Gastroesophageal sphincter (tissue), 4 donors: Measurements from ENCODE around the gene STARD8. TPM values are rescaled to one million over a fixed set of nuclear protein-coding genes. Genes with fewer than 3 reads are reported as not detected.

ENCODE experiments used
- ATAC-seq: fragments of 150-250 bp; one replicate; pipeline ENCODE4 v1.9.1; 2016; ENCODE audit warnings: mild to moderate bottlenecking, moderate library complexity
- H3K27ac ChIP-seq, 4 donors: fragments of 200-600 bp; sonication (generic) in 3 of 4; 1 replicate in 3 of 4; 2 replicates in 1 of 4; pipeline ENCODE4 v1.5.1; 2016 to 2019
- H3K27me3 ChIP-seq: fragments of 200-600 bp; sonication (generic); one replicate; pipeline ENCODE4 v1.5.1; 2019
- H3K36me3 ChIP-seq, 2 donors: fragments of 200-600 bp; sonication (generic); one replicate each; pipeline ENCODE4 v1.5.1; 2019; ENCODE audit warnings: control low read depth in 1 of 2
- H3K4me1 ChIP-seq, 3 donors: fragments of 200-600 bp; sonication (generic); 1 replicate in 2 of 3; 2 replicates in 1 of 3; pipeline ENCODE4 v1.5.1; 2016 to 2019; ENCODE audit warnings: control low read depth in 2 of 3
- H3K4me3 ChIP-seq, 2 donors: fragments of 200-600 bp; sonication (generic); one replicate each; pipeline ENCODE4 v1.5.1; 2019; ENCODE audit warnings: mild to moderate bottlenecking in 1 of 2, moderate library complexity in 1 of 2
- H3K9me3 ChIP-seq, 3 donors: fragments of 200-600 bp; sonication (generic); one replicate each; pipeline ENCODE4 v1.5.1; 2017 to 2019; ENCODE audit warnings: control low read depth in 2 of 3
- EP300 ChIP-seq: sonication (generic); formaldehyde crosslinking; IDR thresholded peaks from one replicate; pipeline ENCODE4 v1.6.1; 2017; ENCODE audit warnings: antibody characterized with exemption, mild to moderate bottlenecking
- POLR2A ChIP-seq, 2 donors: fragments of 450-650 bp; IDR thresholded peaks; one replicate each; pipeline ENCODE4 v1.6.1; 2017; ENCODE audit warnings: antibody characterized with exemption in 2 of 2, mild to moderate bottlenecking in 2 of 2, moderate library complexity in 1 of 2
- POLR2AphosphoS5 ChIP-seq: sonication (generic); formaldehyde crosslinking; IDR thresholded peaks from one replicate; pipeline ENCODE4 v1.6.1; 2017; ENCODE audit warnings: antibody characterized with exemption
- WGBS, 2 donors: methylation state at CpG; one replicate each; pipeline ENCODE4 v1.1.5; 2018; ENCODE audit warnings: low coverage in 1 of 2; 5-methylcytosine and 5-hydroxymethylcytosine counted together
- total RNA-seq, 4 donors: library from RNA; depleted of rRNA; stranded (reverse); fragments of >200 nt; gene quantifications; one replicate each; pipeline ENCODE4 v1.1.0, GENCODE V29; 2016
- TF ChIP-seq, protein P1 (sequence below), 4 experiments: fragments of 200-600 bp in 2 of 4; fragments of 450-650 bp in 2 of 4; sonication (generic) in 1 of 4; IDR thresholded peaks; one replicate each; pipeline ENCODE4 v1.5.1; 2017 to 2019; ENCODE audit warnings: antibody characterized with exemption in 4 of 4, mild to moderate bottlenecking in 2 of 4, moderate library complexity in 2 of 4

STARD8 gene
- total RNA-seq, 4 donors from 2014 or later, result 8.9 to 15.8 (median 10.8) TPM

DNA sequence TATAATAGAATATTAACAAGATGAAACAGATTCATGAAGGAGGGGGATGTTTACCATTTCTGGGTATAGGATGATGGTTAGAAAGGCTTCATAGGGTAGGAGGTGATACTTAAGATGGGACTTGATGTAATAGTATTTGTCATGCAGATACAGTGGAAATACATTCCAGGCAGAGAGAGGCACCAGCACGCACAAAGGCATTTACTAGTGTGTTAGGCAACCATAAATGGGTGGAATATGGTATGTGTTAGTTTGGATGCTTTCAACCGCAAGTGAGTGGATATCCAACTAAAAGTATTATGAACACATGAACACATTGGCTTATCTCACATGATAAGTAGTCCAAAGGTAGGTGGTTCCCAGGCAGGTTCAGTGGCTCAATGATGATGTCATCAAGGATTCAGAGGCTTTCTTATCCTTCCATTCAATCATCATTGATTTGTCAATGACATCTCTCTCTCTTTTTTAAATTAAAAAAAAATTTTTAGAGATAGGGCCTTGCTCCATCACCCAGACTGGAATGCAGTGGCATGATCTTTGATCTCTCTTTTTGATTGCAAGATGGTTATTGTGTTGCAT, 12.7 kb upstream of the STARD8 start:
- Histone ChIP-seq H3K4me3 (no peak overlapping the region), H3K36me3 (no peaks in the 10 kb centered on the region), H3K27ac (no peak overlapping the region), H3K27me3 (no peaks in the 10 kb centered on the region), H3K9me3 (no peaks in the 10 kb centered on the region), H3K4me1 (no peaks in the 10 kb centered on the region)
- WGBS, 2 donors, result 94 to 100% methylated on average over 2 of the region's 2 CpGs
- ATAC-seq, result no peak
- TF ChIP-seq, protein P1, sequence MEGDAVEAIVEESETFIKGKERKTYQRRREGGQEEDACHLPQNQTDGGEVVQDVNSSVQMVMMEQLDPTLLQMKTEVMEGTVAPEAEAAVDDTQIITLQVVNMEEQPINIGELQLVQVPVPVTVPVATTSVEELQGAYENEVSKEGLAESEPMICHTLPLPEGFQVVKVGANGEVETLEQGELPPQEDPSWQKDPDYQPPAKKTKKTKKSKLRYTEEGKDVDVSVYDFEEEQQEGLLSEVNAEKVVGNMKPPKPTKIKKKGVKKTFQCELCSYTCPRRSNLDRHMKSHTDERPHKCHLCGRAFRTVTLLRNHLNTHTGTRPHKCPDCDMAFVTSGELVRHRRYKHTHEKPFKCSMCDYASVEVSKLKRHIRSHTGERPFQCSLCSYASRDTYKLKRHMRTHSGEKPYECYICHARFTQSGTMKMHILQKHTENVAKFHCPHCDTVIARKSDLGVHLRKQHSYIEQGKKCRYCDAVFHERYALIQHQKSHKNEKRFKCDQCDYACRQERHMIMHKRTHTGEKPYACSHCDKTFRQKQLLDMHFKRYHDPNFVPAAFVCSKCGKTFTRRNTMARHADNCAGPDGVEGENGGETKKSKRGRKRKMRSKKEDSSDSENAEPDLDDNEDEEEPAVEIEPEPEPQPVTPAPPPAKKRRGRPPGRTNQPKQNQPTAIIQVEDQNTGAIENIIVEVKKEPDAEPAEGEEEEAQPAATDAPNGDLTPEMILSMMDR (IDR thresholded peaks at IDR 0.05), result no peak
- TF ChIP-seq POLR2AphosphoS5, result no peak
- no peak for TF ChIP-seq EP300
- TF ChIP-seq POLR2A (IDR thresholded peaks at IDR 0.05), result no peak

DNA sequence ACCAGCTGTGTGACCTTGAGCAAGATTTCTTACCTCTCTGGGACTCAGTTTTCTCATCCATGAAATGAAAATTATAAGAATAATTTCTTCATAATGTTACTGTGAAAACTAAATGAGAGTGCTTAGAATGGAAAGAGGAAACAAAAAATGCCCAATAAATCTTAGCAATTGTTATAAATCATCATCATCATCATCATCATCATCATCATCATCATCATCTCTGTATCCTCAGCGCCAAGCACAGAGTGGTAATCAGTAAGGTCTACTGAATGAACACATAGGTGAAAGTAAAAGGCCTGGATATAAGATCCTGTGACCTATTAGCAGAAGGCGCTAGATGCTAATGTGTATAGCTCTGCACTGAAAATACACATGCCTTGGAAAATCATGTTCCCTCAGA, 6.8 kb upstream of the STARD8 start:
- no peak for ATAC-seq
- no peak overlapping the region for H3K27ac ChIP-seq
- H3K4me3 ChIP-seq, result no peak overlapping the region
- no peaks in the 10 kb centered on the region for H3K9me3 ChIP-seq
- H3K27me3 ChIP-seq, result no peaks in the 10 kb centered on the region
- no peaks in the 10 kb centered on the region for H3K4me1 ChIP-seq
- TF ChIP-seq, protein P1 (IDR thresholded peaks at IDR 0.05), result no peak
- no peak for TF ChIP-seq EP300
- TF ChIP-seq POLR2AphosphoS5, result no peak
- TF ChIP-seq POLR2A (IDR thresholded peaks at IDR 0.05), result no peak
- no peaks in the 10 kb centered on the region for H3K36me3 ChIP-seq
- 80 to 100% methylated on average over 1 of the region's 2 CpGs for WGBS, 2 donors

- Histone ChIP-seq H3K9me3 (no peaks in the 10 kb centered on the region), H3K36me3 (no peaks in the 10 kb centered on the region), H3K27me3 (no peaks in the 10 kb centered on the region), H3K4me3 (no peak overlapping the region), H3K4me1 (peaks cover 0 to 6% (median 0%) of the 10 kb centered on the region in 3 donors), H3K27ac (no peak overlapping the region)
- TF ChIP-seq EP300 (no peak), POLR2A (IDR thresholded peaks at IDR 0.05) (no peak), POLR2AphosphoS5 (no peak)
- TF ChIP-seq, protein P1 (IDR thresholded peaks at IDR 0.05), result no peak
- no peak for ATAC-seq
- 53% methylated on average over 2 of the region's 2 CpGs; no CpG with 5 or more reads in 1 of the 2 donors for WGBS, 2 donors
Observed at GRCh38 chrX:68644861-68645260, 2.6 kb upstream of the STARD8 start.

DNA sequence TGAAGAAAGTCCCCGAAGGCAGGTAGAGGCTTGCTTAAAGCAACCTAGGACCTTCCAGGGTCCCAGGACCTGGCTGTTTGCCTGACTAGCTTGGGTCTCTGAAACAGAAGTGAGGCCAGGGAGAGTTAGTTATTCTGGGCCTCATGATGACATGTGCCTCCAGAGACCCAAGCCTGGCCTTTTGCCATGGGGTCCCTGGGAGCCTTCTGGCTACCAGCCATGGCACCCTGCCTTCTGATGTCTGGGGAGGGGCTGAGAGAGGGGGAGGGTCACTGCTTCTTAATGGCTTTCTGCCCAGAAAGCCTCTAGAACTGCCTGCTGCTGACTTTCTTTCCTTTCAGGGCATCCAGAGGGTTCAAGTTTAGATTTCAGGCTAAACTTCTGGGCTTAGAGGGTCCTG, 1.0 kb upstream of the STARD8 start:
- no peaks in the 10 kb centered on the region for H3K27me3 ChIP-seq
- no peak overlapping the region for H3K27ac ChIP-seq
- no peaks in the 10 kb centered on the region for H3K36me3 ChIP-seq
- TF ChIP-seq POLR2A (IDR thresholded peaks at IDR 0.05) (no peak), POLR2AphosphoS5 (no peak), EP300 (no peak)
- TF ChIP-seq, protein P1 (IDR thresholded peaks at IDR 0.05), result no peak
- H3K4me3 ChIP-seq, result no peak overlapping the region
- peaks cover 0 to 6% (median 0%) of the 10 kb centered on the region in 3 donors for H3K4me1 ChIP-seq
- no CpG with 5 or more reads among the region's 1 CpG for WGBS, 2 donors
- ATAC-seq, result no peak
- no peaks in the 10 kb centered on the region for H3K9me3 ChIP-seq

DNA sequence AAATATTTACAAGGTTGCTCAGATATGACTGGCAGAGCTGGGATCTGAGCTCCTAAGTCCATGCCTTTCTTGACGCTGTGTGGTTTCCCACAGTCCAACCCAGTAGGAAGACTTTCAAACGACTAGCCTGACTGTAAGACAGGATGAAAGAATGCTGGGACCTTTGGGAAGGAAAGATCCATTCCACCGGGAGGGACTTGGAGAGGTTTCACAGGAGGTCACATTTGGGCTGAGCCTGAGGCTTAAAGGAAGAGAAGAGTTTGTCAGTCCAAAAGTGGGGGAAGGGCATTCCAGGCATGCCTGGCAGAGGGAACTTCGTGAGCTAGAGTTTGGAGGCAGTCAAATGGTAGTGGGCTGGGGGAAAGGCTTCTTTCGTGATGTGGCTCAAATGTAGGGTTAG, 1.5 kb downstream of the STARD8 start:
- WGBS, 2 donors, result 24 to 32% methylated on average over 3 to 5 of the region's 5 CpGs
- no peak overlapping the region for H3K27ac ChIP-seq
- no peaks in the 10 kb centered on the region for H3K9me3 ChIP-seq
- H3K4me3 ChIP-seq, result no peak overlapping the region
- ATAC-seq, result no peak
- H3K4me1 ChIP-seq, result peaks cover 0 to 6% (median 0%) of the 10 kb centered on the region in 3 donors
- no peaks in the 10 kb centered on the region for H3K27me3 ChIP-seq
- no peaks in the 10 kb centered on the region for H3K36me3 ChIP-seq
- no peak for TF ChIP-seq EP300
- TF ChIP-seq, protein P1 (IDR thresholded peaks at IDR 0.05), result no peak
- no peak for TF ChIP-seq POLR2A (IDR thresholded peaks at IDR 0.05)
- no peak for TF ChIP-seq POLR2AphosphoS5
